ENCODE data around the gene EBF3.
"Not testable (repeated sequence)": the region's sequence is repeated elsewhere in the genome, so short reads cannot be mapped to it uniquely, and the experiment has no call there.

Gene EBF3

DNA sequence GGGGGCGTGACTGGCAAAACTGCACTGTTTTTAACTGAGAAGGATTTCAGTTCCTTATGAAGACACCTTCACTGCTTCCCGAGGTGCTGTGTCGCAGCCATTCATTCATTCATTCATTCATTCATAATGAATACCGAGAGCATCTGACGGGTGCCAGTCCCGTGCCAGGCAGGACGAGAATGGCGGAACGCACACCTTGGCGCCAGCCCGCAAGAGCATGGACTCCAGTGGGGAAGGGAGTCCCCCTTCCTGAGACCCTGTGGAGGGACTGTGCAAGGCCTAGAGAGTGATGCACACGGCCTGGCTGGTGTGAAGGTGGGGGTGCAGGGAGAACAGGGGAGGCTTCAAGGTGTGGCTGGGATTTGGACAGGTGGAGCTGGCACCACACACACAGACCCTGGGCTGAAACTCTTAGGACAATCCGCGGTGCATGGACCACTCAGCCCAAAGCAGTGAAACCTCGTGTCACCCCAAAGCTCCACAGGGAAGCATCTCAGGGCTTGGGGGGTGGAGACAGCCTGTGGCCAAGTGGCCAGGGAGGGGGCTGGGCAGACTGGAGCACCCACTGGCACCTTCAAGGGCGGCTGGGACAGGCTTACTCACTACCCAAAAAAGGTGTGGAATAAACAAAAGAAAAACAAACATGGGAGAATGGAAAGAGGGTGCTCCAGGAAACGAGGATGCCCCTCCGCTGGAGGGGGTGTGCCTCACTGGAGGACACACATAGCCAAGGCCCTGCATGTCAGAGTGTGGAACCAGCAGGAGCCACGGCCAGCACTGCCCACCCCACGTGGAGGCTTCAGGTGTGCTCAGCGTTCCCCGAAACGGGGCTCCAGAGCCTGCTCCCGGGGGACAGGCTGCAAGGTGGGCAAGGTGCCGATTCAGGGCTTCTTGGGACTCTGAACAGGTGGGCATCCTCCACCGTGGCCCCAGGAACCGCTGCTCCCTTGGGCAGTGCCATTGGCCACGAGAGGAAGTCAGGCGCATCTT, 37.7 kb downstream of the EBF3 start:
- DNase-seq = no peak

GRCh38 chr10:129924375-129925085, 39.5 kb downstream of the EBF3 start:
- DNase-seq = no peak

DNA sequence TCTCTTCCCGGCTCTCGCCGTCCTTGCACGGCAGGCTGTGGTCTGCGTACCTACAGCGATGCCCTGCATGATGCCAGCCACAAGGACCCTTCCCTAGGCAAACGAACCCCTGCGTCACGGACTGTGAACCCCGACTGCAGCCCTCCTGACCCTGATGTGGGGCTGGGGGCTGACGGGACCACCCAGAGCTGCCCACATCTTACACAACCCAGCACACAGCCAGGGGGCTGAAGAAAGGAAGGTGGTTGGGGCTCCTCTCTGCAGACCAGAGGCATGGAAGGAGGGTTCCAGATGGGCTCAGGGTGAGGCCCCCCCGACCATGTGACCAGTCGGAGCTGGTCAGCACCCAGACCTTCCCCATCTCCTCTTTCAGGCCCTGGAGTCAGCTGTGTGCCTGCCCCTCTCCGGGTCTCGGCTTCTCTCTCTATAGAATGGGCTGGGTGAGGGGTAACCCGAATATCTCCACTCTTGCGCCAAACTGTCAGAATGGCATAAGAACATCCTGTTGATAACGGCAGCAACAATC, 41.4 kb downstream of the EBF3 start:
- no peak for DNase-seq

DNA sequence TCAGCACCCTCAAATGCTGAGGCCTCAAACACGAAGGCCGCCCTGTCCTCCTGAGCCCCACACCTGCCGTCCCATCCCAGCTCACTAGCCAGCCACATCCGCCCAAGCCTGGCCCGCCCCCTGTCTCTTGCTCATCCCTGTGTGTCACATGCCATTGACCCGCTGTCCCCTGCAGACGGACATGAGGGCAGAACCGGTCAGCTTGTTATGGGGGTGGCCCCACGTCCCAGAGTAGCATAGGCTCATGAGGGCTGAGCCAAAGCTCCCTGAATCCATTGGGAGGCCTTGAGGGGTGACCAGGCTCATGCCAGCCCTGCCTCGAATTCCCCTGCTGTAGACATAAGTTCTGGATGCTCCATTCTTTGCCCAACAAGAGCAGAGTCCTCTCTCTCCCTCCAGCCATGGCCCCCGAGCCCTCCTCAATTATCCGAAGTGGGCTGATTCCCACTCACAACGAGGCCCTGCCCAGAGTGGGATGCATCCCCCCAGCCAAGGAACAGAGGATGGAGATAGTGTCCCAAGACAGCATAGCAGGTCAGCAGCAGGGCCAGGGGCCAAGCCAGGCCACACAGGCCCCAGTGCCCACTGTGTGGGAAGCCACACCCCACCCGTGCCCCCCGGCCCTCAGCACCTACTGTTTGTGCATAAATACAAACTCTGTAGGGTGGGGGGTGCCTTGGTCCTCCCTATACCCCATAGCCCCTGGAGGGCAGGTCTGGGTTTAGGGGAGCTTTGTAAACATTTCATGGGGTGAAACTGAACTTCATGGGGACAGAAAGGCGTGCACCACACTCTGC, 42.1 kb downstream of the EBF3 start:
- no peak for DNase-seq

GRCh38 chr10:129921065-129921670, 42.9 kb downstream of the EBF3 start:
- no peak for DNase-seq

DNA sequence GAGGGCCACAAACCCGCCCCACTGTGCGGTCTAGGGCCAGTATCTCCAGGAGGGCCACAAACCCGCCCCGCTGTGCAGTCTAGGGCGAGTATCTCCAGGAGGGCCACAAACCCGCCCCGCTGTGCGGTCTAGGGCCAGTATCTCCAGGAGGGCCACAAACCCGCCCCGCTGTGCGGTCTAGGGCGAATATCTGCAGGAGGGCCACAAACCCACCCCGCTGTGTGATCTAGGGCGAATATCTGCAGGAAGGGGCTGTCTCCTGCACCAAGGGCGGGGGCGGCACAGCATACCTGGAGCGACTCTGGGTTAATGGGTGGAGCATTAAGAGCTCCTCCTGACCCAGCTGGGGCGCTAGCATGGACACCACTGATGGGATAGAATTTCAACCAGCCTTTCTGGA, 43.9 kb downstream of the EBF3 start:
- DNase-seq = not testable (repeated sequence)

DNA sequence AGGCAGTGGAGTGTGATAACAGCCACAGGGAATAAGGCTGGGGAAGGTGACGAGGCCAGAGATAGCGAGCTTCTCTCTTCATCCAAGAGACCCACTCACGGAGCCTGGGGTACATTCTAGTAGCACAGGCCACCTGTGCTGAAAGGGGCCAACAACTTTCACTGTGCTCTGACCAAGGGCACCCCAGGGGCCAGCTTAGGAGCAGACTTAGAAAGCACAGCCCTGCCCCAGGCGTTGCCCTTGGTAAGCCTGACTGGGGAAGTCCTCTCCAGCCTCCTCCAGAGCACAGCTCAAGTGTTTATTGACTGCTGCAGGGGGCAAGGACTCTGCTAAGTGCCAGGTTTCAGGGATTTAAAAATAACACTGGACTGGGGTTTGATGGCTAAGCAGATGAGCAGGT, 44.7 kb downstream of the EBF3 start:
- DNase-seq = no peak

DNA sequence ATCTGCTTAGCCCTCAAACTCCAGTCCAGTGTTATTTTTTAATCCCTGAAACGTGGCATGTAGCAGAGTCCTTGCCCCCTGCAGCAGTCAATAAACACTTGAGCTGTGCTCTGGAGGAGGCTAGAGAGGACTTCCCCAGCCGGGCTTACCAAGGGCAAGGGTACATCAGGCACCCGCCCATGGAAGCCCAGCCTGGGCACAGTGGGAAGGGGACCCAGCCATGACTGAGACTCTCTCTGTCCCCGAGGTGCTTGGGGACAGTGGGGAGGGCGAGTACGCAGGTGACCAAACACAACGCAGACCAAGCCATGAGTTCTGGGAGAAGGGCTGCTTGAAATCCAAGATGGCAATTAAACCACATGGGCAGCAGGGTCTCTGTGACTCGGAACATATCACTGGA, 45.2 kb downstream of the EBF3 start:
- no peak for DNase-seq

DNA sequence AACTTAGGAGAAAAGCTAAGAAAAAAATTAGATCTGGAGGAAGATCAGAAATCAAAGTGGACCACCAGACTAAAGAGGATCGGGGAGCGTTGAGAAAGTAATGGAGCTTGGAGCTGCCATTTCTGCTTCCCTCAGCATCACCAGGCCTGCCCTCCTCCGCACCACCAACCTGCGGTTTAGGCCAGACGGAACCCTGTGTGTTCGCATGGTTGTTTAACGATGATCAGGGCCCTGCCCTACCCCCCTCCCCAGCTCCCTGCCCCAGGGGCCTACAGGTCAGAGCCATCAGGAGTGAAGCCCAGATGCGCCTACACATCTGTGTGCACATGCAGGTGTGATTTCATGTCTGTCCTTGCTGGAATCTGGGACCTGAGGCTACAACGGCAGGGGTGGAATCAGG, 45.7 kb downstream of the EBF3 start:
- no peak for DNase-seq

DNA sequence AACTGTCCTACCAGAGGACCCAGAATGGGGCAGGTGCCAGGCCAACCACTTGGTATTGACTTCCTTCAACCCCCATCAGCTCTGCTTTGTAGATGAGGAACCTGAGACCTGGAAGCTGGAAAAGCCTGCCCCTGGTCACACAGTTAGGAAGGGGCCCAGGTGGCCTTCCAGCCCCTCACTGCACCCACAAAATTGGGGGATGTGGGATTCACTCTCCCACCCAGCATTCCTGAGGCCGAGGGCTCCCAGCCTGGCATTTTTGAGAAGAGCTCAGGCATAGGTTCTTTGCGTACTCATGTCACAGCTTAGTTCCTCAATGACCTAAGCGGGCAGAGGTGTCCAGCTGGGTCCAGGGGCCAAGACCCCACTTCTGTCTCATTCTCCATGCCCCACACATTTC, 46.1 kb downstream of the EBF3 start:
- DNase-seq = no peak

DNA sequence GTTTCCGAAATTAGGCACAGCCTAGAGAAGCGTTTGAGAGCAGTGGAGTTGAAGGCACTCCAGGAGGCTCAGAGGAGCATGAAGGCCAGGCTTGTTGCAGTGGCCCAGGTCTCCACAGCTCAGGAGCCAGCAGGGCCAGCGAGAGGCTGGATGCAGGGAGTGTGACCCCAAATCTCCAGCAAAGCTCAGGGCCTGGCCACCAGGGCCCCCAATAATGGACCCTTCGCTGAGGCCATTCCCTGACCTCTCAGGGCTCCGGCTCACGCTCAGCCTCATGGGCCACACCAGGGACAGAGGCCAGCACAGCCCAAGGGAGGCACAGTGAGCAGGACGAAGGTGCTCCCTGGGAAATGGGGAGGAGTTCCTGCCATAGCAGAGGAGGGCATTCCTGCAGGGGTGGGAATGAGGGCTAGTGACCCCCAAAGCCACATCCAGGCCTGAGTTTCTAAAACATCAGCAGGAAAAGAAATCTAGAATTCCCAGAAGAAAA, 47.5 kb downstream of the EBF3 start:
- DNase-seq = no peak

DNA sequence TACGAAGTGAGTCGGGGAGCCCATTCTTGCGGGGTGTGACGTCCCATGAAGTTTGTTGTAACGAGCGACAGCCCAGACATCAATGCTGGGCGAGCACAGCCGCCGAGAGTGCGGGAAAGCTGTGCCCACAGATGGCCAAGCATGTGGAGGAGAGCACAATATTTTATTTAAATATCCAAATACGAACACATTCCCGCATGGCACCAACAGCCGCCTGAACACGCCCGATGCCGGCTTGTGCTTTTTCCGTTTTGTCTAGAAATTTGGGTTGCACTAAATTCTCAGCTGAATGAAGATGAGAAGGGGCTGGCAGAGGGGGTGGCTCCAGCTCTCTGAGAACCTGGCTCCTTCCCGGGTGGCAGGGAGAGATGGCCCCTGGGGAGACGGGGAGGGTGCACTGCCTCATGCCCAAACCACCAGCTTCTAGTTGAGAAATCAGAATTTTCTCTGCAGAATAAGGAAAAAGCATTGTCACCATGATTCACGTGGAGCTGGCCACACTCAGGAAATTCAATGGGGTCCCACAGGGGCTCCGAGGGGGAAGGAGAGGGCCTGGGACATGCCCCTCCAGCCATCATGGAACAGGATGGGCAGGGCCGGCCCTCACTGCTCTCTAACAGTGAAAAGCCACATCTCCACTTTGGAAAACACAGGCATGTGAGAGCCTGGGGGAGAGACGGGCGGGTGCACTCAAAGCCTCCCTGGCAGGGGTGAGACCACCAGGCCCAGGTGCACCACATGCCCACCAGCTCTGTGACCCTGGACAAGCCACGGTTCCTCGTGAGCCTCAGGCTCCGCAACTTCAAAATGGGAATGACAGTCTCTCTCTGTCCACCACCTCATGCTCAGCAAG, 48.3 kb downstream of the EBF3 start:
- no peak for DNase-seq

DNA sequence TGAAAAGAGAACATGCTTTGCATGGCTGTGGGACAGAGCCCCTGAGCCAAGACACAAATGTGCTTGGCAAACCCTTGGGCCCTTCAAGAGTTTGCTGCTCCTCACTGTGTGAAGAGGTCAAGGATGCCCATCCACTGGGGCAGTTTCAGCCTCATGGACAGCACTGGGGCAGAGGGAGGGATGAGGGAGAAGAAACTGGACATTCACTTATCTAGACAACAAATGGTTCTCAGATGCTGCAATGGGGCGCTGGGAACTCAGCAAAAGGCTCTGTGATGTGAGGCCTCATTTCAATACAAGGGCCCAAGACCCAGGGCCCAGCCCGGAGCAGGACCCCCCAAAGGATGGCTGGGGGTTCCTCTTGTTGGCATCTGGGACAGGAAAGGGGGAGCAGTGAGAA, 49.1 kb downstream of the EBF3 start:
- DNase-seq = no peak

- DNase-seq = no peak
Observed at GRCh38 chr10:129914153-129914855, 49.8 kb downstream of the EBF3 start.

DNA sequence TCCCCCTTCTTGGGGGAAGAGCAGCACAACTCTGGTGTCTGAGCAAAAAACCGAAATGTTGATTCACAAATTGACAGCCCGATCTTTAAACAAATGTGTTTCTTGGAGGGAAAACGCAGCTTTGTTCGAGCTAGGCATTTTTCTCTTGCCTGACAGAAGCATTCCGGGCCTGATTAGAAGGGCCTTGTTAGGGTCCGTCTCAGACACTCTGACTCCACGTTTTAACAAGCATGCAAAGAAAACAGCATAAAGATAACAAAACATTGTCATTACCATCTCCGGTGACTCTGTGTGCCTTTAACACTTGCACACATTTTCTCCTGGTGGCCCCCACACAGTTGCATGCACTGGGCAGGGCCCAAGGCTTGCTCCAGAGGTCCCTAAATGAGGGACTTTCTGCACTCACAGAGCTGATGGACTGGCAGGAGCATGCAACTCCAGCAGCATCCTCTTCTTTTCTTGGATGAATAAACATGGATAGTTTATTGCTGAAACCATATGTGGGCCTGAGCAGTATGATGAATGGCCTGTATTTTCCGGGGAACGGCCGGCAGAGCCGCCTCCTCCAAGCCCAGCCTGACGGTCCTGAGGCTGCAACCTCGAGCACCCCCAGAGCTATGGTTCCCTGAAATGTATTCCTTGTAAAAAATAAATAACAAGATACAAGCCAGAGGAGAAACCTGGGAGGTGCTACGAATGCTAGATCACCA, 50.9 kb downstream of the EBF3 start:
- DNase-seq = no peak

DNA sequence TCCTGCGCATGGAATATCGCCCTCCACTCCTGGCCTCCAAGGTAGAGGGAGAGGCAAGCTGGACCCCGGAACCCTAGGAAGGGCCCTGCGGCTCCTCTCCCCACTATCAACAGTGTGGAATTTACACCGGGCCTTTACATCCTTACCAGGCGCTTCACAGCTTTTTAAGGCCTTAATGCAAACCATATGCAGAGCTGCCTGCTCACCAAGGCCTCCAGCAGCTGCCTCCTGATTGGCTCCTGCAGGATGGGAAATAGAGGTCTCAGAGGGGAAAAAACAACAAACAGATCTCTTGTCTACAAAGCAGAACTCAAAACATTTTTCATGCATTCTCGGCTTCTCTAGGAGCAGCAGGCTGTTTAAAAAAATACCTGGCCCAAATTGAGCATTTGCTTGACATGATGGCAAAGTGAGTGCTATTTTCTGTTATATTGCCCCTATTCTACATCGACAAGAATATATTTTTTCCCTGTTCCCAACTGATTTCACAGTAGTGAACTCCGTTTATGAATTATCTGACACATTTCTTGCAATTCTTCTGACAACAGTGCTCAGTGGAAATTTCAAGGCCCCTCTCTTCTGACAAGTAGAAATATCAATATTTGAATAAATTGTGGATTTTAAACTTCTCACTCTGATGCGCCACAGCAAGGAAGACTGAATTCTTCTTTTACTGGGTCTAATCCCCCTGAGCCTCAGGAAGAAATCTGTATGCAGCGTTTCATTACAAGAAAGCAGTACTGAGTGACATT, 51.7 kb downstream of the EBF3 start:
- no peak for DNase-seq

DNA sequence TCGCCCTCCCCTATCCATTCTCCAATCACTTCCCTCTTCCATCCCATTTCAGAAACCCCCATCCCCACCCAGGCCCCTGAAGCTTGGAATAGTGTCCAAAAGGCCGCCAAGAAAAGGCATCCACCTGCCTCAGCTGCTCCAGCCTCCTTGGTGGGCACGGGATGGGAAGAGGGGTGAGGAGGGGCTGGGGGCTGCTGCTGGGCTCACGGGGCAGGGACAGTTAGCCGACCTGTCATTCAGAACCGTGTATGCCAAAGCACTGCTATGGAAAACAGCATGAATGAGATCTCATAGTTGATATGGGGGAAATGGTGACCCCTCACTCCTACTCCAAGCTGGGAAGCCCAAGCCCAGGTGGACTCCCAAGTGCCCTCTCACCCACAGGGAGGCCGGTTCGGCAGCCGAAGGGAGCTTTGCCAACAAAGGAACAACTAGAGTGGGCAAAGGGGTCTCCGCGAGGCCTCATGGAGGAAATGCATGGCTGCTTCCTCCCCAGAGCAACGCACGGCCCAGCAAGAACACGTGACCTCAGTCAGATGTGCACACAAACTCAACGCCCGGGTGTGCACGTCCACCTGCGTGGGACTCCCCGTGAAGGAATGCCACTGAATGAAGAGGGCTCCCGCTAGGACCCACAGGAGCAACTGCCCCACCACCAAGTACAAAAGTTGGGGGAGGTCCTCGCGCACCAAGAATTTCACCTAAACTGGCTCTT, 52.5 kb downstream of the EBF3 start:
- no peak for DNase-seq

- no peak for DNase-seq
Observed at GRCh38 chr10:129910861-129911260, 53.2 kb downstream of the EBF3 start.
